Measurements from ENCODE around the gene PRMT7.

PRMT7 gene

GRCh38 chr16:68388124-68388523, 77.3 kb downstream of the PRMT7 start:
- no peak overlapping the region for H3K4me3 ChIP-seq (ENCODE audit: control insufficient read depth, low read depth, low read length)
- DNase-seq (ENCODE audit: low read depth): no peak
- TF ChIP-seq CTCF (conservative IDR thresholded peaks at IDR 0.05; ENCODE audit: control insufficient read depth, insufficient read depth, low read depth, low read length): no peak

GRCh38 chr16:68389006-68389405, 78.2 kb downstream of the PRMT7 start:
- no peak for DNase-seq (ENCODE audit: low read depth)
- no peak for TF ChIP-seq CTCF (conservative IDR thresholded peaks at IDR 0.05; ENCODE audit: control insufficient read depth, insufficient read depth, low read depth, low read length)
- H3K4me3 ChIP-seq (ENCODE audit: control insufficient read depth, low read depth, low read length): no peak overlapping the region

GRCh38 chr16:68389750-68390371, 79.0 kb downstream of the PRMT7 start:
- no peak for TF ChIP-seq CTCF (conservative IDR thresholded peaks at IDR 0.05; ENCODE audit: control insufficient read depth, insufficient read depth, low read depth, low read length)
- no peak overlapping the region for H3K4me3 ChIP-seq (ENCODE audit: control insufficient read depth, low read depth, low read length)
- DNase-seq (ENCODE audit: low read depth): no peak

GRCh38 chr16:68393333-68393732, 82.5 kb downstream of the PRMT7 start:
- TF ChIP-seq CTCF (conservative IDR thresholded peaks at IDR 0.05; ENCODE audit: control insufficient read depth, insufficient read depth, low read depth, low read length): no peak
- H3K4me3 ChIP-seq (ENCODE audit: control insufficient read depth, low read depth, low read length): no peak overlapping the region
- DNase-seq (ENCODE audit: low read depth): no peak

GRCh38 chr16:68395167-68395786, 84.5 kb downstream of the PRMT7 start:
- no peak overlapping the region for H3K4me3 ChIP-seq (ENCODE audit: control insufficient read depth, low read depth, low read length)
- TF ChIP-seq CTCF (conservative IDR thresholded peaks at IDR 0.05; ENCODE audit: control insufficient read depth, insufficient read depth, low read depth, low read length): no peak
- DNase-seq (ENCODE audit: low read depth): no peak

GRCh38 chr16:68395815-68396214, 85.0 kb downstream of the PRMT7 start:
- H3K4me3 ChIP-seq (ENCODE audit: control insufficient read depth, low read depth, low read length): no peak overlapping the region
- DNase-seq (ENCODE audit: low read depth): no peak
- TF ChIP-seq CTCF (conservative IDR thresholded peaks at IDR 0.05; ENCODE audit: control insufficient read depth, insufficient read depth, low read depth, low read length): no peak
